Karpas-422 (cell line): ENCODE results near the gene HRH2. TPM values are rescaled to one million over a fixed set of nuclear protein-coding genes. Genes with fewer than 3 reads are reported as not detected.
"Not testable (repeated sequence)": the region's sequence is repeated elsewhere in the genome, so short reads cannot be mapped to it uniquely, and the experiment has no call there.

Experiments
- DNase-seq: peaks from one replicate; pipeline ENCODE4 v3.0.0-alpha.2; 2015
- H2AFZ ChIP-seq: fragments of 200-600 bp; sonication (generic); 2 replicates; pipeline ENCODE4 v1.6.1; 2014; ENCODE audit warnings: antibody characterized with exemption, low read length, mixed read lengths
- H3K27ac ChIP-seq: fragments of 200-600 bp; sonication (generic); 2 replicates; pipeline ENCODE4 v1.5.1; 2014; ENCODE audit warnings: mild to moderate bottlenecking, low read length, moderate library complexity
- H3K27me3 ChIP-seq: fragments of 200-600 bp; sonication (generic); 2 replicates; pipeline ENCODE4 v1.6.1; 2014; ENCODE audit warnings: low read length, mixed read lengths
- H3K36me3 ChIP-seq: fragments of 200-600 bp; sonication (generic); 2 replicates; pipeline ENCODE4 v1.6.1; 2014; ENCODE audit warnings: low read length, mixed read lengths; ENCODE audit not compliant: insufficient read depth
- H3K4me1 ChIP-seq: fragments of 200-600 bp; sonication (generic); 2 replicates; pipeline ENCODE4 v1.6.1; 2014; ENCODE audit warnings: mild to moderate bottlenecking, low read length, mixed read lengths
- H3K4me2 ChIP-seq: fragments of 200-600 bp; sonication (generic); 2 replicates; pipeline ENCODE4 v1.6.1; 2014; ENCODE audit warnings: low read length, low read depth, mild to moderate bottlenecking; ENCODE audit not compliant: poor library complexity, severe bottlenecking
- H3K4me3 ChIP-seq: fragments of 200-600 bp; sonication (generic); 2 replicates; pipeline ENCODE4 v1.5.1; 2014; ENCODE audit warnings: mild to moderate bottlenecking, antibody characterized with exemption, low read length, mixed read lengths
- H3K79me2 ChIP-seq: fragments of 200-600 bp; sonication (generic); 2 replicates; pipeline ENCODE4 v1.6.1; 2014; ENCODE audit warnings: mild to moderate bottlenecking, low read length, mixed read lengths
- H3K9ac ChIP-seq: fragments of 200-600 bp; sonication (generic); 2 replicates; pipeline ENCODE4 v1.6.0; 2014; ENCODE audit warnings: low read length
- H3K9me2 ChIP-seq: fragments of 200-600 bp; sonication (generic), shearing (Covaris generic); replicated peaks from 2 replicates; pipeline ENCODE4 v1.6.0; 2014; ENCODE audit warnings: mild to moderate bottlenecking, low read length, moderate library complexity; ENCODE audit not compliant: insufficient read depth
- H3K9me3 ChIP-seq: fragments of 300-700, 200-600 bp; sonication (generic); 2 replicates; pipeline ENCODE4 v1.6.1; 2014; ENCODE audit warnings: low read length, mixed read lengths
- H4K20me1 ChIP-seq: fragments of 200-600 bp; sonication (generic); 2 replicates; pipeline ENCODE4 v1.6.1; 2014; ENCODE audit warnings: mild to moderate bottlenecking, antibody characterized with exemption, low read length, low read depth; ENCODE audit not compliant: insufficient read depth
- total RNA-seq: library from RNA; depleted of rRNA; stranded (reverse); fragments of >200 nt; shearing (Covaris generic); gene quantifications from 2 replicates; pipeline ENCODE4 v1.2.3, GENCODE V29; 2014; ENCODE audit warnings: low replicate concordance

The HRH2 gene
- total RNA-seq, 1 experiment from 2014 or later: not detected

DNA sequence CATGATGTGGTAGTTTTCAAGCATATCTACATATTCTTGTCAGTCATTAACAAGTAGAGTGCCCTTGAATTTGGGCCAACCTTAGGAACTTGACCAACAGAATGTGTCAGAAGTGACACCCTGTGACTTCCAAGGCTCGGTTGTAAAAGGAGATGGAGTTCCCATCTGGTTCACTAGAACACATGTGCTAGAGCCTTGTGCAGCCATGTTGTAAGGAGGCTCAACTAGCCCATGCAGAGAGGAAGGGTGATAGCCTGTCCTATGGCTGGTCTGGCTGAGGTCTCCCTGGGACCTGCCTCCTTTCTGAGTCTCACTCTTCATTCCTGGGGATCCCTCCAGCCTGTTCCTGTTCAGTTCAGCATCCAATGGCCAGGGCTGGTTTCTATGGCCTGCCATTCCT lies 28.1 kb upstream of the HRH2 start:
- no peak overlapping the region for H3K4me3 ChIP-seq
- H3K79me2 ChIP-seq: no peaks in the 10 kb centered on the region
- H2AFZ ChIP-seq: no peak overlapping the region
- no peaks in the 10 kb centered on the region for H3K27me3 ChIP-seq
- no peak overlapping the region for H3K4me2 ChIP-seq
- no peak for DNase-seq
- H3K9me3 ChIP-seq: peaks cover 4% of the 10 kb centered on the region; the same call in 1 of the 2 replicates
- no peak overlapping the region for H3K27ac ChIP-seq
- no peaks in the 10 kb centered on the region for H3K4me1 ChIP-seq
- H4K20me1 ChIP-seq: no peaks in the 10 kb centered on the region
- no peak overlapping the region for H3K9ac ChIP-seq
- H3K36me3 ChIP-seq: no peaks in the 10 kb centered on the region
- no peaks in the 10 kb centered on the region for H3K9me2 ChIP-seq

DNA sequence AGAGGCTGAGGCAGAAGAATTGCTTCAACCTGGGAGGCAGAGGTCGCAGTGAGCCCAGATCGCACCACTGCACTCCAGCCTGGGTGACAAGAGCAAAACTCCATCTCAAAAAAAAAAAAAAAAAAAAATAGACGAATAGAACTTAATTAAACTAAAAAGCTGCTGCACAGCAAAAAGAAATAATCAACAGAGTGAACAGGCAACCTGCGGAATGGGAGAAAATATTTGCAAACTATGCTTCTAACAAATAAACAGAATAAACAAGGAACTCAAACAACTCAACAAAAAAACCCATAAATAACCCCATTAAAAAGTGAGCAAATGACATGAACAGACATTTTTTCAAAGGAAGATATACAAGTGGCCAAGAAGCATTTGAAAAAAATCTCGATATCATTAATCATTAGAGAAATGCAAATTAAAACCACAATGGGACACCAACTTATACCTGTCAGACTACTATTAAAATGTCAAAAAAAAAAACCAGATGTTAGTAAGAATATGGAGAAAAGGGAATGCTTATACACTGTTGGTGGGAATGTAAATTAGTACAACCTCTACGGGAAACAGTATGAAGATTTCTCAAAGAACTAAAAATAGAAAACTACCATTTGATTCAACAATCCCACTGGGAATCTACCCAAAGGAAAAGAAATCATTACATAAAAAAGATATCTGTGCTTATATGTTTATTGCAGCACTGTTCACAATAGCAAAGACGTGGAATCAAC lies 21.9 kb upstream of the HRH2 start:
- no peak overlapping the region for H3K27ac ChIP-seq
- no peaks in the 10 kb centered on the region for H4K20me1 ChIP-seq
- H2AFZ ChIP-seq: no peak overlapping the region
- no peak for DNase-seq
- no peak overlapping the region for H3K9ac ChIP-seq
- no peaks in the 10 kb centered on the region for H3K36me3 ChIP-seq
- H3K9me3 ChIP-seq: no peaks in the 10 kb centered on the region
- H3K9me2 ChIP-seq: no peaks in the 10 kb centered on the region
- H3K4me1 ChIP-seq: no peaks in the 10 kb centered on the region
- no peaks in the 10 kb centered on the region for H3K27me3 ChIP-seq
- no peak overlapping the region for H3K4me3 ChIP-seq
- H3K4me2 ChIP-seq: no peak overlapping the region
- no peaks in the 10 kb centered on the region for H3K79me2 ChIP-seq

DNA sequence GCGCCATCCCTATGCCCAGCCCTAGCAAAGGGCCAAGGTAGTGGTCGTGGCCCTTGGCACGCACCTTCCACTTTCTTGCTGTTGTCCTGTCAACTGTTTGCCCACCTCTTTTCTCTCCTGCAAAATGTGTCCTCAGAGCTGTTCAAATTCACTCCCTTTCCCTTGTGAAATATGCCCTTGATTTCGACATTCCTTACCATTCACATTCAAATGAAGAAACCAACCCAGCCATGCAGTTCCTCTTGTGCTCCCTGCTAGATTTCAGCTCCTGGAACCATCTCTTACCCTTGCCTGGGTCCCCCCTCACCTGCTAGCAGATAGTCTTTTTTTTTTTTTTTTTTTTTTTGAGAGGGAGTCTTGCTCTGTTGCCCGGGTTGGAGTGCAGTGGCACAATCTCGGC lies 19.6 kb upstream of the HRH2 start:
- DNase-seq: no peak
- Histone ChIP-seq H2AFZ (no peak overlapping the region), H3K27ac (no peak overlapping the region), H3K9me3 (no peaks in the 10 kb centered on the region), H3K9ac (no peak overlapping the region), H3K4me3 (no peak overlapping the region), H3K36me3 (no peaks in the 10 kb centered on the region), H3K9me2 (no peaks in the 10 kb centered on the region), H4K20me1 (no peaks in the 10 kb centered on the region), H3K79me2 (no peaks in the 10 kb centered on the region), H3K27me3 (no peaks in the 10 kb centered on the region), H3K4me2 (no peak overlapping the region), H3K4me1 (no peaks in the 10 kb centered on the region)

DNA sequence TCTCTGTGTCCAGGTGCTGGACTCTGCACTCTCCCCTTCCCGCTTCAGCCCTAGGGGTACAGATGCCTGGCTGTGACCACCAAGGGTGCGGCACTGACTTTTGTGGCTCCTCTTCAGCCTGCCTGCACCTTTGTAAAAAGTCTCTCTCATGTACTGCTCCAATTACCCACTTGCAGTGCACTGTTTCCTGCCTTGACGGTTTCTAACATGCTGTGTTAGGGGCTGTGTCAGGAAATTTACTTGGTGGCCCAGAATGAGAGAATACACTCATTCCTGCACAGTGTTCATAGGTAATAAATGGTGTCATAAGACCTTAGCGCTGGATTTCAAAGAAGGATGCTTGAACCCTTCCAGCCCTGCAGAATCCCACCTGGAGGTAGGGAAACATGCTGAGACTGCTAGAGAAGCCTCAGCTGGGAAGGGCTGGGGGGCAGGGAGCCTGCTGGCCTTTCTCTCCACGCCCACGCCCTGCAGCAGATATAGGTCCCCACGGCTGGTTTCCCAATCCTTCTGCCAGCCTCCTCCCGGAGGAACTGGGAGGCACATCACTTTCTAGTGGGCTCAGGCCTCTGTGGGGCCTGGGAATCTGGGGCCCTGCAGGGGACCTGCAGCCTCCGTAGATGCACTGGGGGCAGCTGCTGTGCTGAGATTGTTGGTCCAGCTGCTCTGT lies 17.6 kb upstream of the HRH2 start:
- H3K4me3 ChIP-seq: no peak overlapping the region
- H3K27me3 ChIP-seq: no peaks in the 10 kb centered on the region
- H3K4me2 ChIP-seq: no peak overlapping the region
- no peaks in the 10 kb centered on the region for H3K36me3 ChIP-seq
- H3K9ac ChIP-seq: no peak overlapping the region
- H3K79me2 ChIP-seq: no peaks in the 10 kb centered on the region
- no peaks in the 10 kb centered on the region for H3K9me2 ChIP-seq
- no peak overlapping the region for H2AFZ ChIP-seq
- no peak for DNase-seq
- no peaks in the 10 kb centered on the region for H3K9me3 ChIP-seq
- no peaks in the 10 kb centered on the region for H4K20me1 ChIP-seq
- no peaks in the 10 kb centered on the region for H3K4me1 ChIP-seq
- H3K27ac ChIP-seq: no peak overlapping the region

DNA sequence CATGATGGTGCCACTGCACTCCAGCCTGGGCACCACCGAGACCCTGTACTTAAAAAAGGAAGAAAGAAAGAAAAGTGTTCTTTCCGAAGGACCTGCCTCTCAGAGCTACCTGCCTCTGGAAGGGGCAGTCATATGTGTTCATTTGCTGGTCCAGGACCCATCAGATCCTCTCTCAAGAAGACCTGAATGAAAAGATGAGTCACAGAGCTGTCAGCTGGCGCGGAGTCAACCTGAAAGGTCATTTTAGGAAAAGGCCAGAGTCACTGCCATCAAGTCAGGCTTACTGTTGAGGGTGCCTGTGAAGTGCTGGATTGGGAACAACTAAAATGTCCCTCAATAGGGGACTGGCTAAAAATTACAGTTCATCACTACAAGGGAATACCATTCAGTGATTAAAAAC lies 14.9 kb upstream of the HRH2 start:
- Histone ChIP-seq H3K27ac (no peak overlapping the region), H3K4me2 (no peak overlapping the region), H4K20me1 (no peaks in the 10 kb centered on the region), H3K9ac (no peak overlapping the region), H3K27me3 (no peaks in the 10 kb centered on the region; the same call in 1 of the 2 replicates), H3K4me3 (no peak overlapping the region), H3K9me3 (no peaks in the 10 kb centered on the region), H3K36me3 (no peaks in the 10 kb centered on the region), H2AFZ (no peak overlapping the region), H3K9me2 (no peaks in the 10 kb centered on the region), H3K79me2 (no peaks in the 10 kb centered on the region), H3K4me1 (no peaks in the 10 kb centered on the region)
- no peak for DNase-seq

DNA sequence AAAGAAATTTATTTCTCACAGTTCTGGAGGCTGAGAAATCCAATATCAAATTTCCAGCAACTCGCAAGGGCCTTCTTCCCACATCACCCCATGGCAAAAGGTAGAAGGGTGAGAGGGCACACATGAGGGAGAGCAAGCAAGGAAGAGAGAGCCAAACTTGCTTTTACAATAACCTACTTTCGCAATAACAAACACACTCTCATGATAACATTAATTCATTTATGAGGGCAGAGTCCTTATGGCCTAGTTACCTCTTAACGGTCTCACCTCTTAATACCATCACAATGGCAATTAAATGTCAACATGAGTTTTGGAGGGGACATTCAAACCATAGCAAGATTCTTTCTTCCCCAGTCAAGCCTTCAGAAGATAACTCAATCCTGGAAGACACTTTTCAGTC lies 11.6 kb upstream of the HRH2 start:
- Histone ChIP-seq H3K4me3 (no peak overlapping the region), H3K27ac (no peak overlapping the region), H3K4me2 (no peak overlapping the region), H3K79me2 (no peaks in the 10 kb centered on the region), H3K36me3 (no peaks in the 10 kb centered on the region), H3K9me3 (no peaks in the 10 kb centered on the region), H3K9ac (no peak overlapping the region), H3K4me1 (no peaks in the 10 kb centered on the region), H3K9me2 (no peaks in the 10 kb centered on the region), H2AFZ (no peak overlapping the region), H4K20me1 (no peaks in the 10 kb centered on the region), H3K27me3 (no peaks in the 10 kb centered on the region; the same call in 1 of the 2 replicates)
- no peak for DNase-seq

DNA sequence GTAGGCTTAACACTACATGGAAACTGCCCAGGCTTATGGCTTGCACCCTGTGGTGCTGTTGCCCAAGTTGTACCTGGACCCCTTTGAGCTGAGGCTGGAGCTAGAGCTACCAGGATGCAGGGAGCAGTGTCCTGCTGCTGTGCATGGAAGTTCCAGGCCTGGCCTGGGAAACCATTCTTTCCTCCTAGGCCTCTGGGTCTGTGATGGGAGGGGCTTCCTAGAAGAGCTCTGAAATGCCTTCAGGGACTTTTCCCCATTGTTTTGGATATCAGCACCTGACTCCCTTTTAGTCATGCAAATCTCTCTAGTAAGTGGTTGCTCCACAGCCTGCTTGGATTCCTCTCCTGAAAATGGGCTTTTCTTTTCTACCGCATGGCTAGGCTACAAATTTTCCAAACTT lies 7.9 kb upstream of the HRH2 start:
- H3K36me3 ChIP-seq: no peaks in the 10 kb centered on the region
- H3K4me3 ChIP-seq: no peak overlapping the region
- H3K27me3 ChIP-seq: no peaks in the 10 kb centered on the region; the same call in 1 of the 2 replicates
- no peaks in the 10 kb centered on the region for H3K79me2 ChIP-seq
- H2AFZ ChIP-seq: no peak overlapping the region
- no peaks in the 10 kb centered on the region for H4K20me1 ChIP-seq
- no peak overlapping the region for H3K27ac ChIP-seq
- H3K9me3 ChIP-seq: no peaks in the 10 kb centered on the region
- no peak for DNase-seq
- no peak overlapping the region for H3K4me2 ChIP-seq
- no peaks in the 10 kb centered on the region for H3K4me1 ChIP-seq
- H3K9ac ChIP-seq: no peak overlapping the region
- H3K9me2 ChIP-seq: no peaks in the 10 kb centered on the region

DNA sequence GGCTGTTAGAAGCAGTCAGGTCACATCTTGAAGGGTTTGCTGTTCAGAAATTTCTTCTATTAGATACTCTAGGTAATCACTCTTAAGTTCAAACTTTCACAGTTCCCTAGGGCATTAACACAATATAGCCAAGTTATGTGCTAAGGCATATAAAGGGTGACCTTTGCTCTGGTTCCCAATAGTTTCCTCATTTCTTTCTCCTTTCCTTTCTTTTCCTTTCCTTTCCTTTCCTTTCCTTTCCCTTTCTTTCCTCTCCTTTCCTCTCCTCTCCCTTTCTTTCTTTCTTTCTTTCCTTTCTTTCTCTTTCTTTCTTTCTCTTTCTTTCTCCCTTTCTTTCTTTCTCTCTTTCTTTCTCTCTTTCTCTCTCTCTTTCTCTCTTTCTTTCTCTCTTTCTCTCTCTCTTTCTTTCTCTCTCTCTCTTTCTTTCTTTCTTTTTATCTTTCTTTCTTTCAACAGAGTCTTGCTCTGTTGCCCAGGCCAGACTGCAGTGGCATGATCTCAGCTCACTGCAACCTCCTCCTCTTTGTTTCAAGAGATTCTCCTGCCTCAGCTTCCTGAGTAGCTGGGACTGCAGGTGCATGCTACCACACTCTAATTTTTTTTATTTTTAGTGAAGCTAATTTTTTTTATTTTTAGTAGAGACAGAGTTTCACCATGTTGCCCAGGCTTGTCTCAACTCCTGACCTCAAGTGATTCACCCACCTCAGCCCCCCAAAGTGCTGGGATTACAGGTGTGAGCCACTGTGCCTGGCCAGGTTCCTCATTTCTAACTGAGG lies 7.3 kb upstream of the HRH2 start:
- not testable (repeated sequence) for DNase-seq, H3K36me3 ChIP-seq, H3K27ac ChIP-seq, H4K20me1 ChIP-seq, H3K9me3 ChIP-seq, H3K4me3 ChIP-seq, H3K9me2 ChIP-seq, H3K9ac ChIP-seq, H3K4me2 ChIP-seq, H3K27me3 ChIP-seq, H3K79me2 ChIP-seq, H2AFZ ChIP-seq, H3K4me1 ChIP-seq
